Endothelial cell of umbilical vein (primary cell): ENCODE data around the gene KCNA3. TPM values are rescaled to one million over a fixed set of nuclear protein-coding genes. Genes with fewer than 3 reads are reported as not detected.

Source experiments
- BruUV-seq: library from RNA; stranded (reverse); fragments of 400-500 nt; replicated peaks from 2 replicates; lab custom pipeline; 2021; lab: Mats Ljungman, UMichigan
- CTCF ChIA-PET: fragments of 300-600, 350-600 bp; sonication (Branson Sonifier 250); formaldehyde crosslinking; loops from one replicate; lab custom pipeline; 2021; ENCODE audit warnings: antibody characterized with exemption, inconsistent platforms; lab: Charles Lee
- POLR2A ChIA-PET: fragments of 300-600, 350-600 bp; sonication (Branson Sonifier 250); formaldehyde crosslinking; loops from one replicate; lab custom pipeline; 2021; ENCODE audit warnings: antibody characterized with exemption, inconsistent platforms; lab: Charles Lee
- DNase-seq: peaks from one replicate; pipeline ENCODE4 v3.0.0-alpha.2; 2011; ENCODE audit warnings: low read depth, low spot score
- FAIRE-seq: peaks from 2 replicates; lab custom pipeline; 2011; peaks lifted over from hg19 to GRCh38; lab: Jason Lieb, UNC
- H2AFZ ChIP-seq: 2 replicates; pipeline ENCODE4 v1.6.0; 2012; ENCODE audit warnings: low read depth, low read length, control low read depth, inconsistent platforms
- H3K27ac ChIP-seq: 2 replicates; pipeline ENCODE4 v1.5.1; 2011; ENCODE audit warnings: low read depth, mild to moderate bottlenecking, control low read depth, low read length, moderate library complexity; ENCODE audit not compliant: insufficient read depth
- H3K27me3 ChIP-seq, 2 experiments: 2 replicates each; pipeline versions ENCODE4 v1.6.0 to v1.6.1; 2011; ENCODE audit warnings: low read length in 2 of 2, mixed read lengths in 1 of 2; ENCODE audit not compliant: control insufficient read depth in 2 of 2, insufficient read depth in 2 of 2
- H3K36me3 ChIP-seq, 2 experiments: 2 replicates in 1 of 2; 3 replicates in 1 of 2; pipeline ENCODE4 v1.5.1; 2011; ENCODE audit warnings: low read length in 2 of 2, mild to moderate bottlenecking in 1 of 2, moderate library complexity in 1 of 2; ENCODE audit not compliant: control insufficient read depth in 2 of 2, insufficient read depth in 2 of 2; ENCODE audit errors: extremely low read depth in 1 of 2
- H3K4me1 ChIP-seq: 3 replicates; pipeline ENCODE4 v1.5.1; 2011; ENCODE audit warnings: mild to moderate bottlenecking, low read length; ENCODE audit not compliant: control insufficient read depth, insufficient read depth; ENCODE audit errors: extremely low read depth
- H3K4me2 ChIP-seq: 2 replicates; pipeline ENCODE4 v1.6.1; 2011; ENCODE audit warnings: low read length, control low read depth, mixed read lengths; ENCODE audit not compliant: insufficient read depth
- H3K4me3 ChIP-seq, 3 experiments: fragments of 200-600 bp in 1 of 3; sonication (generic), shearing (Covaris generic) in 1 of 3; replicated peaks in 1 of 3; 2 replicates each; pipeline ENCODE4 v1.5.1; 2011 to 2016; ENCODE audit warnings: control low read depth in 3 of 3, low read length in 3 of 3, mild to moderate bottlenecking in 2 of 3, inconsistent platforms in 1 of 3, low read depth in 1 of 3, moderate library complexity in 1 of 3; ENCODE audit not compliant: insufficient read depth in 1 of 3
- H3K79me2 ChIP-seq: 2 replicates; pipeline ENCODE4 v1.6.0; 2012; ENCODE audit warnings: low read length, inconsistent platforms; ENCODE audit not compliant: control insufficient read depth, insufficient read depth
- H3K9ac ChIP-seq: replicated peaks from 2 replicates; pipeline ENCODE3; 2011; ENCODE audit warnings: low read length, control low read depth; ENCODE audit not compliant: insufficient read depth; ENCODE audit errors: extremely low read depth
- H3K9me1 ChIP-seq: replicated peaks from 3 replicates; pipeline ENCODE4 v1.6.0; 2011; ENCODE audit warnings: mild to moderate bottlenecking, low read length; ENCODE audit not compliant: control insufficient read depth, insufficient read depth; ENCODE audit errors: extremely low read depth
- H3K9me3 ChIP-seq: replicated peaks from 2 replicates; pipeline ENCODE4 v1.5.1; 2012; ENCODE audit warnings: low read length, inconsistent platforms; ENCODE audit not compliant: control insufficient read depth, insufficient read depth
- H4K20me1 ChIP-seq: replicated peaks from 2 replicates; pipeline ENCODE3; 2011; ENCODE audit warnings: mild to moderate bottlenecking, low read length; ENCODE audit not compliant: control insufficient read depth, insufficient read depth; ENCODE audit errors: extremely low read depth
- EZH2 ChIP-seq: IDR thresholded peaks from 2 replicates; pipeline ENCODE4 v1.6.1; 2012; ENCODE audit warnings: borderline replicate concordance, low read depth, mild to moderate bottlenecking, moderate library complexity, low read length, inconsistent platforms; ENCODE audit not compliant: severe bottlenecking
- FOS ChIP-seq: IDR thresholded peaks from 2 replicates; pipeline ENCODE4 v1.6.1; 2011; ENCODE audit warnings: mild to moderate bottlenecking, low read length, moderate library complexity, borderline replicate concordance; ENCODE audit not compliant: insufficient read depth
- GATA2 ChIP-seq: IDR thresholded peaks from 2 replicates; pipeline ENCODE4 v1.7.0; 2011; ENCODE audit warnings: low read depth, mild to moderate bottlenecking, moderate library complexity, mixed read lengths, low read length; ENCODE audit not compliant: insufficient read length, insufficient read depth
- JUN ChIP-seq: IDR thresholded peaks from 2 replicates; pipeline ENCODE4 v1.6.1; 2011; ENCODE audit warnings: borderline replicate concordance, low read depth; ENCODE audit not compliant: insufficient read length, insufficient read depth
- MAX ChIP-seq: IDR thresholded peaks from 2 replicates; pipeline ENCODE4 v1.6.1; 2011; ENCODE audit not compliant: insufficient read depth, insufficient read length
- MYC ChIP-seq: IDR thresholded peaks from one replicate; pipeline ENCODE4 v1.6.1; 2011; ENCODE audit warnings: mild to moderate bottlenecking, low read depth, low read length
- POLR2A ChIP-seq: IDR thresholded peaks from 2 replicates; pipeline ENCODE4 v1.6.1; 2012; ENCODE audit warnings: low read depth, mild to moderate bottlenecking, control low read depth, low read length
- POLR2AphosphoS5 ChIP-seq: IDR thresholded peaks from 2 replicates; pipeline ENCODE4 v1.6.1; 2012; ENCODE audit warnings: low read depth, mild to moderate bottlenecking, control low read depth, low read length, moderate library complexity; ENCODE audit not compliant: insufficient read depth
- dilution Hi-C: fragments of 300-500 bp; cut with MboI; formaldehyde crosslinking; loops from one replicate; pipeline ENCODE4 v1.15.0; 2019; ENCODE audit warnings: low sequenced_read_pairs; ENCODE audit not compliant: extremely low pct_ligation_motif_present
- intact Hi-C: fragments of 100-400 bp; cut with micrococcal nuclease; formaldehyde crosslinking; loops from one replicate; pipeline ENCODE4 v1.10.0; 2022
- polyA plus RNA-seq, 4 experiments: library from polyadenylated mRNA; depleted of rRNA in 3 of 4; stranded (reverse) in 3 of 4; unstranded in 1 of 4; fragments of >200 nt; gene quantifications; 2 replicates each; pipeline versions ENCODE4 v1.2.1 to v1.2.3, GENCODE V29; 2011 to 2012; ENCODE audit warnings: missing spikeins in 1 of 4
- total RNA-seq: library from RNA; stranded (reverse); gene quantifications from 2 replicates; pipeline ENCODE4 v1.2.3, GENCODE V29; 2021
- TF ChIP-seq, protein P1 (sequence below), 2 donors: IDR thresholded peaks; 1 replicate in 1 of 2; 2 replicates in 1 of 2; pipeline ENCODE4 v1.5.1; 2011; ENCODE audit warnings: low read length in 2 of 2, mild to moderate bottlenecking in 2 of 2, moderate library complexity in 2 of 2, control low read depth in 1 of 2, inconsistent platforms in 1 of 2, low read depth in 1 of 2; ENCODE audit not compliant: insufficient read depth in 1 of 2; ENCODE audit errors: extremely low read depth in 1 of 2

Gene KCNA3
- total and polyA plus RNA-seq, 2 donors (not counting 3 experiments of a cell fraction or from before 2014, with no cell fraction given), result not detected

- intact Hi-C loops (no loop called here), dilution Hi-C loops (no loop called here)
- no peak for DNase-seq
- Histone ChIP-seq H3K4me3 (no peak overlapping the region), H3K79me2 (no peaks in the 10 kb centered on the region), H3K4me2 (no peak overlapping the region), H3K9me3 (no peaks in the 10 kb centered on the region), H3K9ac (no peak overlapping the region), H3K4me1 (no peaks in the 10 kb centered on the region), H3K36me3 (no peaks in the 10 kb centered on the region), H2AFZ (no peak overlapping the region), H4K20me1 (no peaks in the 10 kb centered on the region), H3K9me1 (no peaks in the 10 kb centered on the region), H3K27me3 (peaks cover 0 to 2% of the 10 kb centered on the region in 2 experiments), H3K27ac (no peak overlapping the region)
- no peak for TF ChIP-seq POLR2AphosphoS5
- no peak for TF ChIP-seq POLR2A
- no peak for TF ChIP-seq MYC
- TF ChIP-seq, protein P1, sequence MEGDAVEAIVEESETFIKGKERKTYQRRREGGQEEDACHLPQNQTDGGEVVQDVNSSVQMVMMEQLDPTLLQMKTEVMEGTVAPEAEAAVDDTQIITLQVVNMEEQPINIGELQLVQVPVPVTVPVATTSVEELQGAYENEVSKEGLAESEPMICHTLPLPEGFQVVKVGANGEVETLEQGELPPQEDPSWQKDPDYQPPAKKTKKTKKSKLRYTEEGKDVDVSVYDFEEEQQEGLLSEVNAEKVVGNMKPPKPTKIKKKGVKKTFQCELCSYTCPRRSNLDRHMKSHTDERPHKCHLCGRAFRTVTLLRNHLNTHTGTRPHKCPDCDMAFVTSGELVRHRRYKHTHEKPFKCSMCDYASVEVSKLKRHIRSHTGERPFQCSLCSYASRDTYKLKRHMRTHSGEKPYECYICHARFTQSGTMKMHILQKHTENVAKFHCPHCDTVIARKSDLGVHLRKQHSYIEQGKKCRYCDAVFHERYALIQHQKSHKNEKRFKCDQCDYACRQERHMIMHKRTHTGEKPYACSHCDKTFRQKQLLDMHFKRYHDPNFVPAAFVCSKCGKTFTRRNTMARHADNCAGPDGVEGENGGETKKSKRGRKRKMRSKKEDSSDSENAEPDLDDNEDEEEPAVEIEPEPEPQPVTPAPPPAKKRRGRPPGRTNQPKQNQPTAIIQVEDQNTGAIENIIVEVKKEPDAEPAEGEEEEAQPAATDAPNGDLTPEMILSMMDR (IDR thresholded peaks at IDR 0.05; ENCODE audit: extremely low read depth in 1 of 2, insufficient read depth in 1 of 2, low read depth in 1 of 2, low read length in 2 of 2), result no peak
- no peak for TF ChIP-seq MAX
- TF ChIP-seq EZH2, result no peak
- no peak for TF ChIP-seq JUN
- TF ChIP-seq FOS, result no peak
- no peak for TF ChIP-seq GATA2
- no TSS peak for BruUV-seq
- no peak for FAIRE-seq
- CTCF ChIA-PET, result interaction anchor here (2.0 to 2.6 kb wide), 2 partner anchors 130 to 148 kb away, joined by 8 to 9 read pairs; no protein-coding TSS in a partner anchor
- POLR2A ChIA-PET, result no interaction called here
Measured at GRCh38 chr1:110635434-110635833, 39.3 kb downstream of the KCNA3 start.
